ENCODE measurements around the gene MST1.

The MST1 gene

DNA sequence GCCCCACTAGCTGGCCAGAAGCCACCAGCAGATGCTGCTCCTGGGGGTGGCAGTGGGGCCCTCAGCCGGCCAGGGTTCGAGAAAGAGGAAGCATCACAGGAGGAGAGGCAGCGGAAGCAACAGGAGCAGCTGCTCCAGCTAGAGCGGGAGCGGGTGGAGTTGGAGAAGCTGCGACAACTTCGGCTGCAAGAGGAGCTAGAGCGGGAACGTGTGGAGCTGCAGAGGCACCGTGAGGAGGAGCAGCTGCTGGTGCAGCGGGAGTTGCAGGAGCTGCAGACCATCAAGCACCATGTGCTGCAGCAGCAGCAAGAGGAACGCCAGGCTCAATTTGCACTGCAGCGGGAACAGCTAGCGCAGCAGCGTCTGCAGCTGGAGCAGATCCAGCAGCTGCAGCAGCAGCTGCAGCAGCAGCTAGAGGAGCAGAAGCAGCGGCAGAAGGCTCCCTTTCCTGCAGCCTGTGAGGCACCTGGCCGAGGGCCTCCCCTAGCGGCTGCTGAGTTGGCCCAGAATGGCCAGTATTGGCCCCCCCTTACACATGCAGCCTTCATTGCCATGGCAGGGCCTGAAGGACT, 32.6 kb downstream of the MST1 start:
- no peak for DNase-seq (ENCODE audit: low read depth)

DNA sequence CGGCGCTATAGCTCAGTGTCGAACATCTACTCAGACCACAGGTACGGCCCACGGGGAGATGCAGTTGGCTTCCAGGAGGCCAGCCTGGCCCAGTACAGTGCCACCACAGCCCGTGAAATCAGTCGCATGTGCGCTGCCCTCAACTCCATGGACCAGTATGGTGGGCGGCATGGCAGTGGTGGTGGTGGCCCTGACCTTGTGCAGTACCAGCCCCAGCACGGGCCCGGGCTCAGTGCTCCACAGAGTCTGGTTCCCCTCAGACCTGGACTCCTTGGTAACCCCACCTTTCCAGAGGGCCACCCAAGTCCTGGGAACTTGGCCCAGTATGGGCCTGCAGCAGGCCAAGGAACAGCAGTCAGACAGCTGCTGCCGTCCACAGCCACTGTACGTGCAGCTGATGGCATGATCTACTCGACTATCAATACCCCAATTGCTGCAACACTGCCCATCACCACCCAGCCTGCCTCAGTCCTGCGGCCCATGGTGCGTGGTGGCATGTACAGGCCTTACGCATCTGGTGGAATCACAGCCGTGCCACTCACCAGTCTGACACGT, 33.5 kb downstream of the MST1 start:
- DNase-seq (ENCODE audit: low read depth) = no peak

- no peak for DNase-seq (ENCODE audit: low read depth)
Observed at GRCh38 chr3:49654955-49655556, 34.2 kb downstream of the MST1 start.

GRCh38 chr3:49654176-49654825, 35.0 kb downstream of the MST1 start:
- no peak for DNase-seq (ENCODE audit: low read depth)

DNA sequence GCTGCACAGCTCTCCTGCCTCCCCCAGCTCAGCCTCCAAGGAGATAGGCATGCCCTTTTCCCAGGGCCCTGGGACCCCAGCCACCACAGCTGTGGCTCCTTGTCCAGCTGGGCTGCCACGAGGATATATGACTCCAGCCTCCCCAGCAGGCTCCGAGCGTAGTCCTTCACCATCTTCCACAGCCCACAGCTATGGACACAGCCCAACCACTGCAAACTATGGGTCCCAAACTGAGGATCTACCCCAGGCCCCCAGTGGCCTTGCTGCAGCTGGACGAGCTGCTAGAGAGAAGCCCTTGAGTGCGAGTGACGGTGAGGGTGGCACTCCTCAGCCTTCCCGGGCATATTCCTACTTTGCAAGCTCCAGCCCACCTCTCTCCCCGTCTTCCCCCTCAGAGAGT, 35.7 kb downstream of the MST1 start:
- DNase-seq (ENCODE audit: low read depth) = no peak

GRCh38 chr3:49652903-49653415, 36.3 kb downstream of the MST1 start:
- DNase-seq (ENCODE audit: low read depth) = no peak

- DNase-seq (ENCODE audit: low read depth) = no peak
Observed at GRCh38 chr3:49652218-49652902, 36.9 kb downstream of the MST1 start.

GRCh38 chr3:49650637-49651036, 38.6 kb downstream of the MST1 start:
- no peak for DNase-seq (ENCODE audit: low read depth)

DNA sequence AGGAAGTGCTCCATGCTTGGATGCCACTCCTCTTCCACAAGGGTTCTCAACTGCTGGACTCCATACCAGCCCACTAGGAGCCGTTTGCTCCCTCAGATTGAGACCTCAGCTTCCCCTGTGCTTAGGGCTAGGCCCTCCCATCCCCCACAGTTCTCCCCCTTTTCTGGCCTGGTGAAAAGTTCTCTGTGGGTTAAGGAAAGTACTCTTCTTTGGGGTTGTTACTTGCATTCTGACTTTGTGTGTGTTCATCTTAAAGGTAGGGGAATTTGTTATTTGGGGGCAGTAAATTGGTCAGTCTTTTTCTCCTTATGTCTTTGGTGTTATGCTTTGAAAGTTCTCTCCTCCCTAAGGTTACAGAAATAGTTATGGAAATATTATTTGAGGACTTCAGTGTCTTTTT, 39.1 kb downstream of the MST1 start:
- no peak for DNase-seq (ENCODE audit: low read depth)

DNA sequence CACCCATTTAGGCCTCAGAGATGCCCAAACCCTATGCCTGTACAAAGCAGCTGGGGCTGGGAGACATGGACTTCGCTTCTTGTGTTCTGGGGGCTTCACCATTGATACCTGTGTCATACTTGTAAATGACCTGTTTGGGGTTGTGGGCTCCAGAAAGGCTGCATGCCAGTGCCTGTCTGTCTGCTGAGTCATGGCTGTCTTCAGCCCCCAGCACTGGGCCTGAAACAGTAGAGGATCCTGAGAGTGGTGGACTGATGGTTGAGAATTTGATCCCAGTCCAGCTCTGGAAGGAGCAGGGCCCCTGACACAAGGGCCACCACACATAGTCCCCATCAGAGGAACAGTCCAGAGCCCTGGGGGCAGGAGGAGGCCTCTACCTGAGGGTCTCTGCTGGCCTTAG, 39.7 kb downstream of the MST1 start:
- DNase-seq (ENCODE audit: low read depth) = no peak

DNA sequence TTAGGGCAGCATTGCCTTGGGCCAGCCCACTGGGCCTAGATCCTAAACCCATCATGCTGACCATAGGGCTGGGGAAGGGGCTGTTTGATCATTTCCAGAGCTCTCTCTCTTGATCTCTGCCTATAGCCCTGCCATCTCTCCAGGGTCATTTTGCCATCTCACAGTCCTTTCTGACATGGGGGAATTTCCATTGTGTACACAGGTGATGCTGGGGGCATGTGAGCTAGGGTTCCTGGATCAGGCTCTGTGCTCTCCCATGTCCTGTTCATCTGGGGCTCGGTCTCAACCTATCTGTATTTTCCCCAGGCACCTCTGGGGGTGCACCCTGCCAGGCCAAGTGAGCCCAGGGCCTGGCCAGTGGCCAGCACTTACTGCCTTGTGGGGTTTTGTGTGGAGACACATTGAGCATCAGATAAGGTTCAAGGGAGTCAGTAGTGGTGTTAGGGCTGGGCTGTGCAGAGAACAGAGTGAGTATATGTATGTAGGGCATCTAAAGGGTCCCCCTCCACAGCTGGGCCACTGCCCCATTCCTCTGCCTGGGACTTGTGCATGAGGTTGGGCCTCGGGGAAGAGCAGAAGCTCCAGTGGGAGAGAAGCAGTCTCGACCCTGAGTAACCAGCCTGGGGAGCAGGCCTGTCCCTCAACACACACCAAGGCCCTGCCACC, 40.8 kb downstream of the MST1 start:
- no peak for DNase-seq (ENCODE audit: low read depth)

DNA sequence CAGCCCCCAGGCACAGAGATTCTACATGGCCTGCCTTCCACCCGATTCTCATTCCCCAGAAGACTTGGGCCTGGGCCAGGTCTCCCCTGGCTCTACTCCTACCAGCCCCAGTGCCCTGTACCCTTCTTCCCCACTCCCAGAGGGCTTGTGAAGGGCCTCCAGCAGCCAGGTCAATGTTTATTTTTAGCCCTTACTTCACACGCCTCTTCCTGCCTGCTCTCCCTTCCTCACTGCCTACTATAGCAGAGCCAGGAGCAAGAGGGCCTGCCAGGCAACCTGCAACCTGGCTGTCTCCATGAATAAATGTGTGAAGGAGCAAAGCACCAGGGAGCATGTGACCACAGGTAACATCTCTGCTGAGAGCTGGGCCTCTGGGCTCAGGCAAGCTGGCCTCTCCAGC, 41.5 kb downstream of the MST1 start:
- no peak for DNase-seq (ENCODE audit: low read depth)

- DNase-seq (ENCODE audit: low read depth) = no peak
Observed at GRCh38 chr3:49646236-49646635, 43.0 kb downstream of the MST1 start.

DNA sequence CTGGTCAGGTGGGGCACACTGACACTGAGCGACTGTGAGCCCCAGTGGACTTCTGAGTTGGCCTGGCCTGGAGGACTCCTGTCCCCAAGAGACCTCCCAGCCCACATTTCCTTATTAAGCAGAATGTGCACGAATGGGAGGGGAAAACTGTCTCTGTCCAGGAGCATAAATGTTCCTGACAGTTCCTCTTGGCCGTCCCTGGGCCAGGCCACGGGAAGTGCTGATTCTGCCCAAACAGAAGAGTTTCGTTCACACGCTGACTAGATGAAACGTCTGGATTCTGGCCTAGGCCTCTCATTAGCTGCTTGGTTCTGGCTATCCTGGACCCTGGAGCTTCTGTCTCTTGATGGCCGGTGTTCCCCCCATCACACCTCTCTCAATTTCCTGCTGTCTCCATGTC, 44.6 kb downstream of the MST1 start:
- no peak for DNase-seq (ENCODE audit: low read depth)

DNA sequence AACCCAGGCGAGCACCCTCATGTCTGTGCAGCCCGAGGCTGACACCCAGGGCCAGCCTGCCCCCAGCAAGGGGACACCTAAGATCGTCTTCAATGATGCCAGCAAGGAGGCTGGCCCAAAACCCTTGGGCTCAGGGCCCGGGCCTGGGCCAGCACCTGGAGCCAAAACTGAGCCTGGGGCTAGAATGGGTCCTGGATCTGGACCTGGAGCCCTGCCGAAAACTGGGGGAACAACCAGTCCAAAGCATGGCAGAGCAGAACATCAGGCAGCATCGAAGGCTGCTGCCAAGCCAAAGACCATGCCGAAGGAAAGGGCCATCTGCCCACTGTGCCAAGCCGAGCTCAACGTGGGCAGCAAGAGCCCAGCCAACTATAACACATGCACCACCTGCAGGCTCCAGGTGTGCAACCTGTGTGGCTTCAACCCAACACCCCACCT, 46.5 kb downstream of the MST1 start:
- DNase-seq (ENCODE audit: low read depth) = no peak

DNA sequence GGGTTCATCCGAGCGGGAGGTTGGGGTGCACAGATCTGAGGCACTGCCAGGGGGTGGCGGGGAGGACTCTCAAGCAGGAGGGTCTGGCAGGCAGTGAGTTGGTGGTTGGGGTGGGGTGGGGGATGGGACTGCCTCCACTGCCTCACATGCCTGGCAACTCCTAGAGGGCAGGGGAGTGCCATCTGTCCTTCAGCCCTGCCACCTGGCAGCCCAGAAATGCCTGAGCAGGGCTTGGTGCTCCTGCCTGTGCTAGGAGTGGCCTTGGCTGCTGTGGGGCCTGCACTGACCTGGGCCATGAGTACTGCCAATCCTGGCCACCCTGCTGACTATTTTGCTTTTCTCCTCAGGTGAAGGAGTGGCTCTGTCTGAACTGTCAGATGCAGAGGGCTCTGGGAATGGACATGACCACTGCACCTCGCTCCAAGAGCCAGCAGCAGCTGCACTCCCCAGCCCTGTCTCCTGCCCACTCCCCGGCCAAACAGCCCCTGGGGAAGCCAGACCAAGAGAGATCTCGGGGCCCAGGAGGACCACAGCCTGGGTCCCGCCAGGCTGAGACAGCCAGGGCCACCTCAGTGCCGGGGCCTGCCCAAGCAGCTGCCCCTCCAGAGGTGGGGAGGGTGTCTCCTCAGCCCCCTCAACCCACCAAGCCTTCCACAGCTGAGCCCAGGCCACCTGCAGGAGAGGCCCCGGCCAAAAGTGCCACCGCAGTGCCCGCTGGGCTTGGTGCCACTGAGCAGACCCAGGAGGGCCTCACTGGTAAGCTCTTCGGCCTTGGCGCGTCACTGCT, 47.2 kb downstream of the MST1 start:
- no peak for DNase-seq (ENCODE audit: low read depth)

DNA sequence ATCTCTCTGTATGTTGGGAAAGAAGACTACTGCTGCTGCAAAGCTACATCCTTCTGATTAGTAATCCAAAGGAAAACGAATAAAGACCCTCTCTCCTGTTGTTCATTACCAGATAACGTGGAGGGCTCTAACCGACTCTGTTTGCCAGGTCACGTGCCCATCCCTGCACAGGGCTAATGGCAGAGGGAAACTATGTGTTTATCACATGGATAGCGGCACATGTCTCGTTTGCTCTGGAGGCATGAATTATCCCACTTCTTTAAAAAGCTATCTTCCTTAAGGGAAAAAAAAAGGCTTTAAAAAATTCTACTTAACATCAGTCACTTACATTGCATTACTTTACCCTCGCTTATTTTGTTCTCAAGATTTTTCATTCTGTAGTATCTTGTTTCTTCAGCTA, 48.0 kb downstream of the MST1 start:
- DNase-seq (ENCODE audit: low read depth) = no peak

- DNase-seq (ENCODE audit: low read depth) = no peak
Observed at GRCh38 chr3:49639551-49639950, 49.7 kb downstream of the MST1 start.

DNA sequence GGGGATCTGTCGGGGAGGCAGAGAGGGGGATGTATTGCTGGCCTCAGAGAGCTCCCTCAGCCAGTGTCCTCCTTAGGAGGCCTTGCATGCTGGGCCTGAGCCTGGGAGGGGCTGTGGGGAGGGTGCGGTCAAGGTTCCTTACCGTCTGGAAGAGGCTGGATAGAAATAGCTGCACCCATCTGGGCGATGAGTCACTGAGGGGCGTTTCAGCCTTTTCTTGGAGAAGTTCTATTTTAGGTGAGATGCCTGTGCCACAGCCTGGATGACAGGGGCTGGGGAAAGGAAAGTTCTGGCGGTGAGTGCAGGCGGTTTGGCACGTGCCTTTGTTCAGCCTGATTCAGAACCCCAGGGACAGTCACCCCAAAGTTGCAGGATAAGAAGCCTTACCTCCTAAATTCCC, 50.8 kb downstream of the MST1 start:
- no peak for DNase-seq (ENCODE audit: low read depth)

GRCh38 chr3:49636883-49637609, 52.2 kb downstream of the MST1 start:
- no peak for DNase-seq (ENCODE audit: low read depth)

GRCh38 chr3:49634736-49635135, 54.5 kb downstream of the MST1 start:
- no peak for DNase-seq (ENCODE audit: low read depth)

Measured in stimulated activated CD8-positive, alpha-beta memory T cell treated with anti-CD3 and anti-CD28 coated beads, Interleukin-12 subunit alpha, Interleukin-12 subunit beta, amount 100 ng/mL, for 4 hours (primary cell).